K562 (cell line): ENCODE results near the gene XYLB.

Experiments used
- ADNP ChIP-seq: fragments of 200-800 bp; sonication (Bioruptor generic); IDR thresholded peaks from 2 replicates; pipeline ENCODE4 v1.6.1; 2016; ENCODE audit warnings: missing genetic modification characterization, missing compliant biosample characterization
- ATF3 ChIP-seq, 2 experiments: fragments of 450-650 bp in 1 of 2; sonication (generic) in 1 of 2; formaldehyde crosslinking in 1 of 2; IDR thresholded peaks in 1 of 2; conservative IDR thresholded peaks in 1 of 2; 2 replicates each; pipeline versions ENCODE4 v1.6.1 to v1.8.1; 2016 to 2023; ENCODE audit warnings: mild to moderate bottlenecking in 2 of 2, moderate library complexity in 2 of 2, inconsistent platforms in 1 of 2, missing genetic modification reagents in 1 of 2
- CREB1 ChIP-seq, 2 experiments: sonication (generic) in 1 of 2; formaldehyde crosslinking in 1 of 2; IDR thresholded peaks; 2 replicates each; pipeline versions ENCODE4 v1.6.1 to v1.8.0; 2012 to 2022; ENCODE audit warnings: inconsistent platforms in 1 of 2, mild to moderate bottlenecking in 1 of 2, missing genetic modification reagents in 1 of 2, moderate library complexity in 1 of 2
- CTCF ChIP-seq, 3 experiments: IDR thresholded peaks in 2 of 3; conservative IDR thresholded peaks in 1 of 3; 2 replicates each; pipeline ENCODE4 v1.5.1; 2011 to 2012; ENCODE audit warnings: low read length in 3 of 3, mild to moderate bottlenecking in 3 of 3, control low read depth in 2 of 3, improper control_type of control experiment in 1 of 3, inconsistent platforms in 1 of 3, low read depth in 1 of 3, mixed read lengths in 1 of 3, moderate library complexity in 1 of 3; ENCODE audit not compliant: insufficient read depth in 2 of 3
- HDAC8 ChIP-seq: fragments of 450-650 bp; IDR thresholded peaks from 2 replicates; pipeline ENCODE4 v1.6.1; 2016; ENCODE audit warnings: mild to moderate bottlenecking, missing genetic modification characterization, moderate library complexity, missing compliant biosample characterization
- JUNB ChIP-seq: fragments of 450-650 bp; formaldehyde crosslinking; conservative IDR thresholded peaks from 2 replicates; pipeline ENCODE4 v1.4.0; 2020; ENCODE audit warnings: mild to moderate bottlenecking
- MYC ChIP-seq, 2 experiments: fragments of 250-450 bp in 1 of 2; sonication (Bioruptor Pico) in 1 of 2; IDR thresholded peaks; 2 replicates each; pipeline versions ENCODE4 v1.5.1 to v1.6.1; 2012 to 2021; ENCODE audit warnings: low read depth in 2 of 2, borderline replicate concordance in 1 of 2, improper control_type of control experiment in 1 of 2, low read length in 1 of 2, mild to moderate bottlenecking in 1 of 2, moderate library complexity in 1 of 2
- POLR2AphosphoS5 ChIP-seq: IDR thresholded peaks from 2 replicates; pipeline ENCODE4 v1.6.1; 2011; ENCODE audit warnings: mild to moderate bottlenecking, low read depth, low read length, moderate library complexity; ENCODE audit not compliant: control insufficient read depth, insufficient read depth
- STAT6 ChIP-seq: sonication (generic); formaldehyde crosslinking; IDR thresholded peaks from 2 replicates; pipeline ENCODE4 v1.8.1; 2023; ENCODE audit warnings: mild to moderate bottlenecking, missing genetic modification reagents
- TEAD4 ChIP-seq, 2 experiments: sonication (generic) in 1 of 2; formaldehyde crosslinking in 1 of 2; IDR thresholded peaks; 2 replicates each; pipeline versions ENCODE4 v1.6.1 to v1.8.0; 2012 to 2022; ENCODE audit warnings: borderline replicate concordance in 1 of 2, inconsistent platforms in 1 of 2, low read length in 1 of 2, mild to moderate bottlenecking in 1 of 2, missing genetic modification reagents in 1 of 2
- ZNF174 ChIP-seq: fragments of 250-450 bp; sonication (Bioruptor Pico); IDR thresholded peaks from 2 replicates; pipeline ENCODE4 v1.4.0; 2020; ENCODE audit warnings: mild to moderate bottlenecking
- ZNF274 ChIP-seq: IDR thresholded peaks from 2 replicates; pipeline ENCODE4 v1.6.1; 2011; ENCODE audit warnings: low read depth, mild to moderate bottlenecking, low read length, moderate library complexity, borderline replicate concordance
- ZNF316 ChIP-seq: fragments of 450-650 bp; IDR thresholded peaks from 2 replicates; pipeline ENCODE4 v1.6.1; 2016

- TF ChIP-seq CREB1 (IDR thresholded peaks at IDR 0.05) (peak; percentile 7; the same call in 1 of the 2 replicates), CREB1 (CRISPR knock-in tag; IDR thresholded peaks at IDR 0.05) (no peak; the same call in 1 of the 2 replicates), JUNB (no peak), ZNF174 (CRISPR knock-in tag) (no peak), HDAC8 (tag) (no peak), ADNP (tag) (no peak), POLR2AphosphoS5 (no peak), ZNF316 (no peak), MYC (IDR thresholded peaks at IDR 0.05; ENCODE audit: low read depth, low read length) (peak; percentile 65; the same call in 1 of the 2 replicates), MYC (CRISPR knock-in tag; IDR thresholded peaks at IDR 0.05; ENCODE audit: borderline replicate concordance, low read depth) (no peak), CTCF (IDR thresholded peaks at IDR 0.05 in 2 of 3, conservative IDR thresholded peaks at IDR 0.05 in 1 of 3; ENCODE audit: insufficient read depth in 2 of 3, low read depth in 1 of 3, low read length in 3 of 3) (0 out of 6 replicates have a peak, but pooled peaks of 1 of the 3 experiments have one; percentile 11), STAT6 (CRISPR knock-in tag) (no peak; the same call in 1 of the 2 replicates), ATF3 (IDR thresholded peaks at IDR 0.05) (no peak), ATF3 (CRISPR knock-in tag; conservative IDR thresholded peaks at IDR 0.05) (no peak), ZNF274 (no peak), TEAD4 (IDR thresholded peaks at IDR 0.05; ENCODE audit: low read length) (no peak), TEAD4 (CRISPR knock-in tag; IDR thresholded peaks at IDR 0.05; ENCODE audit: borderline replicate concordance) (no peak)
Observed at GRCh38 chr3:38454178-38454883, 107.7 kb downstream of the XYLB start.
